ENCODE results near the gene FAM131A. TPM values are rescaled to one million over a fixed set of nuclear protein-coding genes. Genes with fewer than 3 reads are reported as not detected.
A peak's percentile ranks its signal among the peaks of the same experiment; 100 is the strongest.

The FAM131A gene
- total and polyA plus RNA-seq, 9 of the 15 experiments (the other 6 are each of a cell fraction or from before 2014, with no cell fraction given): 0.48 to 11.1 (median 4.3) TPM

DNA sequence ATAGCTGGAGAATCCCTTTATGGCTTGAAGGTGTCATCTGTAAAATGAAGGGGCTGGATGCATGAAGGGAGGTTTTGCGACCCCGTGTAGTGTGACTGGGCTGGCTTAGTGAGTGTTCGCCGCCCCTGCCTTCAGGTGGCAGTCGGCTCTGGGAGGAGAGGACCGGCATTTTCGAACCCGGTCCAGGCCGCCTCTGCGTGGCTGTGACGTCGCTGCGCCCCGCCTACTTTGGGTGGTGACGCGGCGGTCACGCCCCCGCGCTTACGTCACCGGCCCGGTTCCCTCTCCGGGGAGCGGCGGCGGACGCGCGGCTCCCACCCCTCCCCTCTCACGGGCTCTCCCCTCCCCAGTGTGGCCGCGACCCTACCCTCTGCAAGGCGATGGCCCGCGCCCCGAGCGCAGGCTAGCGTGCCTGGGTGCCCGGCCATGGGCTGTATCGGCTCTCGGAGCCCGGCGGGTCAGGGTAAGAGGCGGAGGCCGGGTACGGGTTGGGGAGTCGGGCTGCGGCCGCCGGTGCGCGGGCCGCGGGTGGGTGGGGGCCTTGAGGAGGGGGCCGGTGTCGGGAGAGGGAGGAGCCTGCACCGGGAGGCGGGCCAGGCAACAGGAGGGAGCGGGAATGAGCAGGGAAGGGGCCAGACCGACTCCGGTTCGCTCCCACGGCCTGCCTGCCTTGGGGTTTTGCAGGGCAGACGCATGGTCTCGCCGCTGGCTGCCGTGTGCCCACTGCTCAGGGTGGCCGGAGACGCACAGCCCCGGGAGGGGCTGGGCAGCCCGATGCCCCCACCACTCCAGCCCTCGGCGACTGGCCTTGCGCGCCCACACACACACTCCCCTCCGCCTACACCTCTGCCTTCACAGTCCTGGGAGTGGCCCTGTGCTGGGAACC is 1.5 kb upstream of the FAM131A start (continued):
- TF ChIP-seq CEBPZ (IDR thresholded peaks at IDR 0.05; ENCODE audit: borderline replicate concordance, low read depth, low read length) (no peak), ZZZ3 (IDR thresholded peaks at IDR 0.05) (no peak), ZNF830 (CRISPR knock-in tag; IDR thresholded peaks at IDR 0.05) (no peak), ZNF347 (CRISPR knock-in tag; IDR thresholded peaks at IDR 0.05; ENCODE audit: low read depth) (no peak), CLOCK (CRISPR knock-in tag; IDR thresholded peaks at IDR 0.05; ENCODE audit: borderline replicate concordance) (no peak), ZHX1 (conservative IDR thresholded peaks at IDR 0.05; ENCODE audit: low read length) (no peak), HMG20A (CRISPR knock-in tag; conservative IDR thresholded peaks at IDR 0.05) (no peak), ZNF197 (CRISPR knock-in tag; IDR thresholded peaks at IDR 0.05; ENCODE audit: low read depth) (no peak), RBM34 (IDR thresholded peaks at IDR 0.05; ENCODE audit: borderline replicate concordance, insufficient read depth, low read length) (no peak), RAD21 (CRISPR knock-in tag; conservative IDR thresholded peaks at IDR 0.05 in 1 of 2, IDR thresholded peaks at IDR 0.05 in 1 of 2) (0 out of 4 replicates have a peak, but pooled peaks of 1 of the 2 experiments have one; percentile 7), NCOA2 (IDR thresholded peaks at IDR 0.05; ENCODE audit: partially characterized antibody in 2 of 2) (no peak), TAF1 (IDR thresholded peaks at IDR 0.05; ENCODE audit: control insufficient read depth, extremely low read depth, insufficient read depth, low read length, severe bottlenecking) (no peak), DMBX1 (CRISPR knock-in tag; IDR thresholded peaks at IDR 0.05; ENCODE audit: borderline replicate concordance) (no peak)
- TF ChIP-seq, protein P1, sequence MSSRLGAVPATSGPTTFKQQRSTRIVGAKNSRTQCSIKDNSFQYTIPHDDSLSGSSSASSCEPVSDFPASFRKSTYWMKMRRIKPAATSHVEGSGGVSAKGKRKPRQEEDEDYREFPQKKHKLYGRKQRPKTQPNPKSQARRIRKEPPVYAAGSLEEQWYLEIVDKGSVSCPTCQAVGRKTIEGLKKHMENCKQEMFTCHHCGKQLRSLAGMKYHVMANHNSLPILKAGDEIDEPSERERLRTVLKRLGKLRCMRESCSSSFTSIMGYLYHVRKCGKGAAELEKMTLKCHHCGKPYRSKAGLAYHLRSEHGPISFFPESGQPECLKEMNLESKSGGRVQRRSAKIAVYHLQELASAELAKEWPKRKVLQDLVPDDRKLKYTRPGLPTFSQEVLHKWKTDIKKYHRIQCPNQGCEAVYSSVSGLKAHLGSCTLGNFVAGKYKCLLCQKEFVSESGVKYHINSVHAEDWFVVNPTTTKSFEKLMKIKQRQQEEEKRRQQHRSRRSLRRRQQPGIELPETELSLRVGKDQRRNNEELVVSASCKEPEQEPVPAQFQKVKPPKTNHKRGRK (tag; IDR thresholded peaks at IDR 0.05): no peak
